NCI-H82 treated with DMSO at 0.1 percent for 48 hours (cell line): Measurements from ENCODE around the gene FGF23.
"Not testable (repeated sequence)": the region's sequence is repeated elsewhere in the genome, so short reads cannot be mapped to it uniquely, and the experiment has no call there.

Experiments
- DNase-seq: peaks from one replicate; lab custom pipeline; 2025; ENCODE audit not compliant: unreplicated experiment; lab: John Stamatoyannopoulos, UW

Gene FGF23

DNA sequence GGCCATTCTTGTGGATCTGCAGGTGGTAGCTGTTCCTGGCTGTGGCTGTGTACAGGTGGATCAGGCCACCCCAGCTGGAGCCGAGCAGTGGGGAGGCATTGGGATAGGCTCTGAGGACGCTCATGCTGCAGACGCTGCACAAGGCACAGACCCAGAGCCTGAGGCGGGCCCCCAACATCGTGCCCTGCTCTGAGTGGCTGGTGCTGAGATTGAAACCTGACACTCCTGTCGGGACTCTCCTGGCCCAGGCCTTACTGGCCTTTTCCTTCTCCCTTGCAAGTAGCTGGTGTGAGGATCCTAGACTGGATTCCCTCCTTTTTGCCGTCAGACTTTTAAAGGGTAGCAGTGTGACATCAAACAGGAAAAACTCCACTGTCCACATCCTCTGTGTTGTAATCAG, at the start of gene FGF23:
TSS of gene FGF23 (minus strand) at position 308 of the 400 bp plus-strand sequence. CDS start at position 178, 130 bp downstream.
- DNase-seq: no peak

DNA sequence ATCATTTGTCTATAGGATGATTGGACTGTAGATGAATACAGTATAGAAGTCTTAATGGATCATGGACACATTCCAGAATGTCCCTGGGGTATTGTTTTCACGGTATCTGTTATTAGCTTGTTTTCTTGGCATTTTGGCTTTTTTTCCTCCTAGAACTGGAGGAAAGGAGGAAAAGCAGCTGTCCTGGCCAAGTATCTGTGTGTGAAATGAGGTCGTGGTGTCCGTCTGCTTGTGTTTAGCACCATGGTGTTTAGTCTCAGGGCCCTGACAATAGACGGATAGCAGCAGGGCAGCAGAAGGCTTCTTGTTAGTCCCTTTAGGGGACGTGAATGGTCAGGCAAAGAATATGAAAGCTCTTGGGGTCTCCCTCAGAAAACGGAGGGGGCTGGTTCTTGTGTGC, 44.9 kb upstream of the FGF23 start:
- no peak for DNase-seq

DNA sequence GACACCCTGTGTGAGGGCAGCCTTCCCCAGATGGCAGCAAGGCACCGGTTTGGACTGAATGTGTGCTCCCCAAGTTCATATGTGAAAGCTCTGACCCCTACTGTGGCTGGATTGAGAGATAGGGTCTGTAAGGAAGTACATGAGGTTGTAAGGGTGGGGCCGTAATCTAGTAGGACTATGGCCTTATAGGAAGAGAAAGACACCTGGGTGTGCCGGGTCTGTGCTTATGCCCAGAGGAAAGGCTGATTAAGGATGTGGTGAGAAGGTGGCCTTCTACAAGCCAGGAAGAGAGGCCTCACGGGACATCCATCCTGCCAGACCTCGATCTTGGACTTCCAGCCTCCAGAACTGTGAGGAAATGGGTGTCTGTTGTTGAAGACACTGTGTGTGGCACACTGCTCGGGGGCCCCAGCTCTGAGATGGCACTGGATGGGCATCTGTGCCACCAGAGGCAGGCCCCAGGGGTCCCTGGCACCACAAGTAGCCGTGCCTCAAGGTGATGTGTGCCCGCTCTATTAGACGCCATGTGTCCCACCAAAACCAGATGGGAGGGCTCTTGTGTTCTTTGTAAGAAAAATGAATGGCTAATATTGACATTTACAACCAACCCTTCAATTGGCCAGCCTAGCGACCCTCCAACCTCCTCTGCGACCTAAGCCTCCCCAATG, 44.1 kb upstream of the FGF23 start:
- no peak for DNase-seq

DNA sequence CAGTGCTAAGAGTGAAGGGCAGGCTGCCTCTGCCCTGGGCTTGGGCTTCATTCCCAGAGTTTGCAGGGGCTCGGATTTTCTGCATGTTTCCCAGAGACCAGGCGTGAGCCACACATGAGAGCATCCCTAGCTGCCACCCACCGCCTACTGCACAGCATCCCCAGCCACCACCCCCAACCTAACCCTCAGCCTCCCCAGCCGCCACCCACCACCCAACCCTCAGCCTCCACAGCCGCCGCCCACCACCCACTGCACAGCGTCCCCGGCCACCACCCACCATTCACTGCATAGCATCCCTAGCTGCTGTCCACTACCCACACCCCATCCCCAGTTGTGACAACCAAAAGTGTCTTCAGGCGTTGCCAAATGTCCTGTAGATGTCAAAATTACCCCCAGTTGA, 43.5 kb upstream of the FGF23 start:
- DNase-seq: no peak

DNA sequence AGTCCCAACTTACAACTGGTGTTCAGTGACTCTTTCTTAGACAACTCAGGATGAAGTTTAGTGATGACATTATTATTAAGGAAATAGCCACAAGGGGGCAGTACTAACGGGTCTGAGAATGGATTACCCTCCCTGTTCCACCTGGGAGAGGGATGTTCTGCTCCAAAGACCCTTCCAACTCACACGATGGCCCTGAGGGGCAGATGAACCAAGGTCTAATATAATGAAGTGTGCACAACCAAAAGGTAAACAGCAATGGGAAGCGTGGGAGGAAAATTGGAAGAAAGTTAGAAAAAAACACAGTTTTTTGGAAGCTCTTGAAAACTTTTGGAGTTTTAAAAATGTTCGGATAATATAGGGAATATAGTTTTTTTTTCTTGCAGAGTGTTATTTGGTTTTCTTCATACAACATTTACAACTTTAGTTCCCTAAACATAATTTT, 42.1 kb upstream of the FGF23 start:
- DNase-seq: peak; percentile 49

DNA sequence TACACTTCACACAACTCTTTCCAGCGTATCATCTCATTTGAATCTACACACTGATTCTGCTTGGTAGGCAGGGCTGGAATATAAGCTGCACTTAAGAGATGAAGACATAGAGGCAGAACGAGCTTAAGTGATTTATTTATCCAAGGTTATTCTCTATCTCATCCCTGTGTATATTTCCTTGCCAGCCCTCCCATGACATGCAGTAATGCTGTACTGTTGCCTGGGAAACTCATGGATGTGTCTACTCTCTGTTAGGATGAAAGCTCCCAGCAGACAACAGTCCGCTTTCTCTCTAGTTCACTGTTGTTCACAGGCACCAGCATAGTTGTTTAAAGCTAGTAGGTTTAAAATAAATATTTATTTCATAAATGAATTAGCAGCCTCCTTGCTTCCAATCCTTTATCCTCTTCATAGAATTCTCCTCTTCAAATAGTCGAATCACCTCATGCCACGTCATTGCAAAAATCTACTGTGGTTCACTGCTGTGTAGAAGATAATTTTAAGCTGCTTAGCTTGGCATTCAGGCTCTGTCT, 40.7 kb upstream of the FGF23 start:
- no peak for DNase-seq

DNA sequence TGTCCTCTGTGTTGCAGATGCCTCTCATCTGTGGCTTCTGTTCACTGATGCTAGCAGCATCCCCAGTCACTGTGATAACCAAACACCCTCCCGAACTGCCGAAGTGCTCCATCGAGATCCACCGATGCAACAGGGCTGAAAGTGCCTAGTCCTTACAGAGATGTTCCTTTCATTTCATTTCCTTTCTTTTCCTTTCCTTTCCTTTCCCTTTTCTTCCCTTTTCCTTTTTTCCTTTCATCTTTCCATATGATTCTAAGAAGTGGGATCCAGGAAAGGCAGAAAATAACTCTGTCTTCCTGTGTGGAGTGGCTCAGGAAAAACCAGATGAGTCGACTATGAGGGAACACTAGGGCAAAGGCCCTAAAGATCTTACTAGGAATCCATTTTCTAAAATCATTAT, 39.4 kb upstream of the FGF23 start:
- DNase-seq: no peak

DNA sequence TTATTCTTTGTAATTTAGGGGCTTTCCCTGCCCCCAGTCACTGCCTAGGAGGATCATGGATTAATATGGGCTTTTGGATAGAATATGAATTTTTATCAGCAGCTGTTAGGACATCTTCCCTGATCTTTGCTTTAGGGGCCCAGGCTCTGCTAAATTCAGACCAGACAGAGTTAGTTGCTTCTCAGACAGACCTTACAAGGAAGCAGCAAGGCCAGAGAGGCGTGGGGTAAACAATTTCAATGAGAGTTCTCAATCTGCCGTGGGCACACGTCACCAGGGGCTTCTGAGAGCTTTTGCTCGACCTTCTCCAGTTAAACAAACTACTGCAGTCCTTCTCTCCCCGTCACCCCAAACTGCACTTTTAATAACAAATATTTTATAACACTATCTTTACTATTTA, 38.4 kb upstream of the FGF23 start:
- DNase-seq: no peak

DNA sequence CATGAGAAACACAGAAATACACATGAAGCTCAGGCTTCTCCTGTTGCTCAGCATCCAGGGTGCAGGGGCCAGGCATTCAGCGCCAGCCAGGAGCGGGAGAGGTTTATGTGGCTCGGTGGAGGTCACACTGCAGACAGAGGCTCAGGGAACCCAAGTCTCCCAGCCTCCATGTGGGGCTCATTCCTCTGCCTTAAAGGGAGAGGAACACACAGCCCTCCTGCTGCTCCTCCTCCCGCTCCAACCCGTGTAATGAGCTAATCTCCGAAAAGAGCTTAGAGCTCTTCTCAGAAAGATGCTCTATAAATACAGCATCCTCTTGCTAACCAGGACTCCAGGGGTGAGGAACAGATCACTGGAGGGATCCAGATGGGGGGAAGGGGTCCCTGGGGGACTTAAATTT, 37.9 kb upstream of the FGF23 start:
- DNase-seq: peak; percentile 43

DNA sequence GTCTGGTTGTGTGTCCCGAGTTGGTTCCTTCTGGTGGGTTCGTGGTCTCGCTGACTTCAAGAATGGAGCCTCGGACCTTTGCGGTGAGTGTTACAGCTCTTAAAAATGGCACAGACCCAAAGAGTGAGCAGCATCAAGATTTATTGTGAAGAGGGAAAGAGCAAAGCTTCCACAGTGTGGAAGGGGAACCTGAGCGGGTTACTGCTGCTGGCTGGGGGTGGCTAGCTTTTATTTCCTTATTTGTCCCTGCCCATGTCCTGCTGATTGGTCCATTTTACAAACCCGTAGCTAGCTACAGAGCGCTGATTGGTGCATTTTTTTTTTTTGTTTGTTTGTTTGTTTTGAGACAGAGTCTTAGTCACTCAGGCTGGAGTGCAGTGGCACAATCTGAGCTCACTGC, 36.8 kb upstream of the FGF23 start:
- no peak for DNase-seq

DNA sequence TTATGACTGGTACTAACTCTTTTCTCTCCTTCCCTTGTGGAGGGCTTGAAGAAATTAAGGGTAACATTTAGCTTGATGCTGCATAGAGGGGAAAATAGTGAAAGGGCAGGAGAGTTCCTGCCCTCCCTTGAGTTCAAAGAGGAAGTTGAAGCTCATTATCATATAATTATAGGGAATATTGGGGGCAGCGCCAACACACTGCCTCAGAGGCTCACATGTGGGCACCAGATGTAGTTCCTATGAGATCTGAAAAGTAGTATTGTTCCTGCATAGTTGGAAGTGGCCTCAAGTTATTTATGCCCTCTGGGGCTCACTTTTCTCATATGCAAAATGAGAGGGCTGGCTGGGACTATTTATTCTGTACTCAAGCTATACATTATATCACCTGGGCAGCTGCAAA, 33.0 kb upstream of the FGF23 start:
- DNase-seq: no peak

DNA sequence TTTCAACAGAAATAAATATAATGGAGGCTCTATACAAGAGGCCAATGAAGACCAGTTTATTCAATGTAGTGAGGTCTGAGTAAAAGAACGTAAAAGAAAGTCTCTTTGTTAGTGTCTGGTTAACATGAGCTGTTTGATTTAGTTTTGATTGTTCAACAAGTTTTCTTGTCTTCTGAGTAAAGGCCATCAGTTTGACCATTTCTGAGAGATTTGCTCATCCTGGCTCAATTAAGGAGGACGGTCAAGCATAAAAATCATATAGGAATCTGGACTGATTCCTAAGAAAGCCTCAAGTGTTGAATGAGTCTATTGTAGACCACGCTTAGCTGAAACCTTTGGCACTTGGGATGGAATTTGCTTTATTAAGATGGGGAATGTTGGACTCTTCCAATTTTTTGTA, 32.5 kb upstream of the FGF23 start:
- no peak for DNase-seq

DNA sequence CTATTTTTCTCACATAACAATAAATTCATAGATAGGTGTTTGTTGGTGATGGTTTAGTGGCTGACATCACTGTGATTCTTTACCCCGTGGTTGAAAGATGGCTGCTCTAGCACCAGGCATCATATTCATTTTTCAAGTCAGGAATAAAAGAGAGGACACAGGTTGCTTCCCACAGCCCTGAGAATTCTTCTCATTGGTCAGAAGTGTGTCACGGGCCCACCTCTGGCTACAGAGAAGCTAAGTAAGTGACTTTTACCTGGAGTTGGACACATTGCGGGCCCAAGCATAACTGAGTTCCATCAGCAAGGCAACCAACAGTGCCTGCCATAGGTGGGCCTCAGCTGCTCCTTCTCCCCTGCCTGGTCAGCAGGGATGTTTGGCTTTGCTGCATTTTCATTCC, 27.6 kb upstream of the FGF23 start:
- no peak for DNase-seq

DNA sequence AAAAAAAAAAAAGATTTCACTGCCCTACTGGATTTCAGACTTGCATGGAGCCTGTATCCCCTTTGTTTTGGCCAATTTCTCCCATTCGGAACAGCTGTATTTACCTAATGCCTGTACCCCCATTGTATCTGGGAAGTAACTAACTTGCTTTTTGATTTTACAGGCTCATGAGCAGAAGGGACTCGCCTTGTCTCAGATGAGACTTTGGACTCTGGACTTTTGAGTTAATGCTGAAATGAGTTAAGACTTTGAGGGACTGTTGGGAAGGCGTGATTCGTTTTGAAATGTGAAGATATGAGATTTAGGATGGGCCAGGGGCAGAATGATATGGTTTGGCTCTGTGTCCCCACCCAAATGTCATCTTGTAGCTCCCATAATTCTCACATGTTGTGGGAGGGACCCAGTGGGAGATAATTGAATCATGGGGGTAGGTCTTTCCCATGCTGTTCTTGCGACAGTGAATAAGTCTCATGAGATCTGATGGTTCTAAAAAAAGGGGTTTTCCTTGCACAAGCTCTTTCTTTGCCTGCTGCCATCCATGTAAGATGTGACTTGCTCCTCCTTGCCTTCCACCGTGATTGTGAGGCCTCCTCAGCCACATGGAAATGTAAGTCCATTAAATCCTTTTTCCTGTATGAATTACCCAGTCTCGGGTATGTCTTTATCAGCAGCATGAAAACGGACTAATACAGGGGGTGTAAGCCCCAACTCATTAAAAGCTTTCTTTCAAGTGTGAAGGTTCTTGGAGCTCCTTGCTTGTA, 25.5 kb upstream of the FGF23 start:
- not testable (repeated sequence) for DNase-seq

DNA sequence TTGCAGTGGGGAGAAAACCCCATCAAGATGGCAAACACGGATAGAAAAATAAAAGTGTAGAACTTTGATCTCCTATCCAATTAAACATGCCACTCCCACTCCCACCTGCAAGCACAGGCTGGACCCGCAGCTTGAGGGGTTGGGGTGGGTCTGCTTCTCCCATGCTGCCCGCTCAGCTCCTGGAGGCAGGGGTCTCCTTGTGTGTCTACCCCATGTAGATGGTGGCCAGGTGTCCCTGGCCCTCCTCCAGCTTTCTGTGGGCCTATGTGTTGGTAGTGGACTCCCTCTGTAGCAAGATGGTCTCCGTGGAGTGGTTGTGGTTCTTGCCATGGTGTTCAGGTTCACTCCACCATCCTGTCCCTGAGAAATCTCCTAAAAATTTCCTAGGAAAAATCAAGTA, 23.5 kb upstream of the FGF23 start:
- no peak for DNase-seq

DNA sequence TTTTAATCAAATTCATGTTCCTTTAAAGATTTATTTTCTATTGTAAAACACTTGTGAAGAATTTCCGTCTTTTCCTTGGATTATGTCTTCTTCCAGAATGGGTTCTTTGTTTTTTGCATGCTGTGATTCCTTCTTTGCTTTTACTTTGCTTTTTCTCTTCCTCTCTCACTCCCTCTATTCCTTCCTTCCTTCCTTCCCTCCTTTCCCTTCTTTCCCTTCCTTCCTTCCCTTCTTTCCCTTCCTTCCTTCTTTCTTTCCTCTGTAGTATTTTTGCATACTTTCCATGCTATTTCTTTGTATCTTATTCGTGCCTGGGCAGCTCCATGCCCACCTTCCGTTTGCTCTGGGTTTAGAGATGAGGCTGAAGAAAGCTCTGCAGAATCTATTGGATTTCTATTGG, 21.6 kb upstream of the FGF23 start:
- DNase-seq: no peak

DNA sequence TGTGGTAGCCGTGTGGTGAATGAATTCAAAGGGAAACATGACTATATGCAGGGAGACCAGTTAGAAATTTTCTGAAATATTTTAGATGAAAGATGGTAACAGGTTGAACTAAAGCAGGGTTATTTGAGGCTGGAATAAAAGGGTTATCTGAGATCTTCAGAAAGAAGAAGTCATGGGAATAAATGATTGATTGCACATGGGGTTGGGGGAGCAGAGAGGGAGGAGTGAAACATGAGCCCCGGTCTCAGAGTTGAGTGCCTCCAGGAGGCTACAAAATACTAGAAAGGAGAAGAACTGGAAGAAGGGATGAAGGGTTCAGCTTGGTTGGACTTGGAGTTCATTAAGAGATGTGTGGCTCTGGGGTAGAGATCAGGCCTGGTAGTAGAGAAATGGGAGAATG, 16.3 kb upstream of the FGF23 start:
- DNase-seq: no peak

DNA sequence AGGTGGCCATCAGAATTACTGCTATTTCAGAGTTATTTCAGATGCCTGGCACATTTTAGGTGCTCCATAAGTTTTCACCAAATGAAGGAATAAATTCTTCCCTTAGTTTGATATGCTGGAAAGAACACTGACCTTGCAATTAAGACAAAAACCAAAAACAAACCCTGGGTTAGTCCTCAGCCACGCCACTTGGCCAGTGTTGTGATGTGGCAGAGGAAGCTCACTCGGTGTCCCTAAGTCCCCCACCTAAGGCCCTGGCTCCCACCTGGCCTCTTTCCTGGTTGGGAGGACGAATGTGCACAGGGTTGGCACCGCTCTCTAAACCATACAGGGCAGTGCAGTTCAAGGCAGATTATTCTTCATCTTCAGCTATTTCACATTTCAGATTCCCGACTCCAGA, 13.7 kb upstream of the FGF23 start:
- no peak for DNase-seq

DNA sequence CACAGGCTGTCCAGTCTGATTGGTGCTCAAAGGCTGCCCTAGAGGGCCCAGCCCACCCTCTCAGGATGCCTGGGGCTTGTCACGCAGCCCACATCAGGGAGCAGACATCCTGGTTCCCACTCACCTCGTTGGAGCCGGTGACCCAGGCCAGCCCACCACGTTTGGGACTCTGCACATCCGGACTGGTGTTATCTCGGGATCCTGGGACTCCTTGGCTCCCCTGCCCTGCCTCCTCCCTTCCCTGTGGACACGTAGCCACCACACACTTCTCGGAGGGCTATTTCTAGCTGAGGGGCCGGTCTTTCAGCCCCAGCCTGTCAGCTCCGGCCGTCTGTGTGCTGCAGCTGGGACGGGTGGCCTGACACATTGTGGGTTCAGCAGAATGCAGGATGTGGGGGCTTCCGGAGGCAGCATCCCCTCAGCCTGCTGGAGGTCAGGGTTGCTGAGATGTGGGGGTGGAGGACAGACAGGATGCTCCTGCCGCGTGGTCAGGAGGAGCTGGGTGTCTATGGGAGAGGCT, 12.8 kb upstream of the FGF23 start:
- no peak for DNase-seq

DNA sequence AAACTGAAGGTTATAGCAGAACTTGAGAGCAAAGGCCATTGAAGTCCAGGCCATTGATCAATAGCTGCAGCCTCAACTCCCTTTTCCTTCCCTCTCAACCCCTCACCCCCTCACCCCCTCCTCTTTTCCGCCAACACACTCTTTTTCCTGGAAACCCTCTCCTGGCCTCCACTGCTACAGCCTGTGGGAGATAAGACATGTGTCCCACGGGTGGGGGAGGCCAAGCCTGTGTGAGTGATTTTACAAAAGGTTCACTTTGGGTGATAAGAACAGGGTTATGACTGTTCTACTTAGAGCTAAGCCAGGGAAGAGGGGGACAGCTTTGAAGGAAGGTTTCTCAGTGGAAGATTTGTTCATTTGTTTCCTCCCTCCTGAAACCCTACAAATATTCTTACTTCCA, 9.2 kb upstream of the FGF23 start:
- no peak for DNase-seq

DNA sequence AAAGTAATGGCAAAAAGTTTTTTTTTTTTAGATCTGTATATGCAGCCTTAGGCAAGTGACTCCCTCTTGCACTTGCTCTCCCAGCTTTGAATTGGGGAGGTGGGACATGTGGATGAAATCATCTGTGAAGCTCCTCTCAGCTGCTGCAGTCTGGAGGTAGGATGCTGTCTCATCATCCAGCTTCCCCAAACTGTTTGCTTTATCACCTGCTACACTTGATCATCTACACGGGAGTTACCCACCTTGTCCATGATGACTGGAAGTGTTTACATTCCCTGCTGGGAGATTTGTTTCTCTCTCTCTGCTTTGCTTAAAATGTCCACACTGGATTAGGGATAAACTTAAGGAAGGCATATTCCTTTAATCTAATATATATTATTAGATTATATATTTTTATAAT, 8.5 kb upstream of the FGF23 start:
- DNase-seq: no peak

DNA sequence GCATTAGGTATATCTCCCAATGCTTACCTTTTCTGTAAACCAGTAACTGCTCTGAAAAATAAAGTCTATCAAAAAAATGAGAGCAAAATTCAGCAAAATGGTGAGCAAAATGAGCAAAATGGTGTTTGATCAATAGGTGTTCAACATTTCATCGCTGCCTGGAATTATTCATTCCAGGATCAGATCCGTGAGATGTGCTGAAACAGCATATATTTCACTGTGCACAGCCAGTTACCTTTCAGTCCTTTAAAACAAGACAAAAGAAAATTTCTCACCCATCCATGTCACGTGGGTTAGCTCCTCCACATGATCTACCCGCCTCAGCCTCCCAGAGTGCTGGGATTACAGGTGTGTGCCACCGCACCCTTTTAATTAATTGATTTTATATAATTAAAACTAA, 8.1 kb upstream of the FGF23 start:
- no peak for DNase-seq
